Bronchial epithelial cell (primary cell): ENCODE results near the gene PRICKLE2. TPM values are rescaled to one million over a fixed set of nuclear protein-coding genes. Genes with fewer than 3 reads are reported as not detected.

Source experiments
- DNase-seq: peaks from one replicate; pipeline ENCODE4 v3.0.0-alpha.2; 2010; ENCODE audit warnings: low read depth
- FAIRE-seq: peaks from 2 replicates; lab custom pipeline; 2011; peaks lifted over from hg19 to GRCh38; lab: Jason Lieb, UNC
- H3K27me3 ChIP-seq: 2 replicates; pipeline ENCODE4 v1.5.1; 2011; ENCODE audit warnings: low read length; ENCODE audit not compliant: control insufficient read depth, insufficient read depth
- H3K36me3 ChIP-seq: 2 replicates; pipeline ENCODE4 v1.5.1; 2011; ENCODE audit warnings: low read length; ENCODE audit not compliant: control insufficient read depth, insufficient read depth
- H3K4me3 ChIP-seq: 2 replicates; pipeline ENCODE4 v1.5.1; 2011; ENCODE audit warnings: mild to moderate bottlenecking, low read depth, low read length, control low read depth
- CTCF ChIP-seq: IDR thresholded peaks from 2 replicates; pipeline ENCODE4 v1.5.1; 2011; ENCODE audit warnings: mild to moderate bottlenecking, moderate library complexity, low read length, control low read depth, inconsistent platforms; ENCODE audit not compliant: insufficient read depth, severe bottlenecking
- total RNA-seq: library from RNA; depleted of rRNA; stranded (reverse); fragments of >200 nt; gene quantifications from 2 replicates; pipeline ENCODE4 v1.2.1, GENCODE V29; 2014

The PRICKLE2 gene
- total RNA-seq, 1 donor from 2014 or later = 2.4 TPM

- peak; percentile 20 for DNase-seq
- no peak for FAIRE-seq
- H3K36me3 ChIP-seq = no peaks in the 10 kb centered on the region
- no peak overlapping the region for H3K4me3 ChIP-seq
- H3K27me3 ChIP-seq = no peaks in the 10 kb centered on the region
- no peak for TF ChIP-seq CTCF
These were observed 32.0 kb upstream of the PRICKLE2 start for GRCh38 chr3:64257100-64257755.

- no peaks in the 10 kb centered on the region for H3K27me3 ChIP-seq
- FAIRE-seq (no peak), DNase-seq (peak; percentile 29)
- no peaks in the 10 kb centered on the region for H3K36me3 ChIP-seq
- TF ChIP-seq CTCF = no peak
- H3K4me3 ChIP-seq = no peak overlapping the region
These were observed 30.6 kb upstream of the PRICKLE2 start for GRCh38 chr3:64255741-64256340.

GRCh38 chr3:64254443-64254842, 29.2 kb upstream of the PRICKLE2 start:
- no peaks in the 10 kb centered on the region for H3K27me3 ChIP-seq
- H3K4me3 ChIP-seq = no peak overlapping the region
- no peak for TF ChIP-seq CTCF
- FAIRE-seq (no peak), DNase-seq (peak; percentile 55)
- no peaks in the 10 kb centered on the region for H3K36me3 ChIP-seq

GRCh38 chr3:64253689-64254088, 28.4 kb upstream of the PRICKLE2 start:
- no peaks in the 10 kb centered on the region for H3K27me3 ChIP-seq
- DNase-seq (no peak), FAIRE-seq (no peak)
- no peak for TF ChIP-seq CTCF
- H3K4me3 ChIP-seq = no peak overlapping the region
- no peaks in the 10 kb centered on the region for H3K36me3 ChIP-seq

- no peak for FAIRE-seq
- TF ChIP-seq CTCF = no peak
- no peak for DNase-seq
- Histone ChIP-seq H3K36me3 (no peaks in the 10 kb centered on the region), H3K27me3 (no peaks in the 10 kb centered on the region), H3K4me3 (no peak overlapping the region)
These were observed 25.8 kb upstream of the PRICKLE2 start for GRCh38 chr3:64251019-64251418.
